A549 (cell line): Measurements from ENCODE around the gene SSU72. TPM values are rescaled to one million over a fixed set of nuclear protein-coding genes. Genes with fewer than 3 reads are reported as not detected.

Source experiments
- CHD2 ChIP-seq: fragments of 150-350 bp; IDR thresholded peaks from 2 replicates; pipeline ENCODE4 v1.6.1; 2014; ENCODE audit warnings: low read length; ENCODE audit not compliant: partially characterized antibody
- CHD4 ChIP-seq: fragments of 200-600 bp; sonication (generic); IDR thresholded peaks from 2 replicates; pipeline ENCODE4 v1.6.1; 2016; ENCODE audit warnings: antibody characterized with exemption, mild to moderate bottlenecking, borderline replicate concordance
- HEYL ChIP-seq: fragments of 250-450 bp; sonication (Bioruptor Pico); IDR thresholded peaks from 2 replicates; pipeline ENCODE4 v1.8.0; 2021; ENCODE audit warnings: mild to moderate bottlenecking, moderate library complexity
- HOXA7 ChIP-seq: fragments of 250-450 bp; sonication (Bioruptor Pico); IDR thresholded peaks from 2 replicates; pipeline ENCODE4 v1.5.0; 2020; ENCODE audit warnings: mild to moderate bottlenecking, moderate library complexity
- HOXB5 ChIP-seq: fragments of 250-450 bp; sonication (Bioruptor Pico); IDR thresholded peaks from 2 replicates; pipeline ENCODE4 v1.5.0; 2020; ENCODE audit warnings: mild to moderate bottlenecking, moderate library complexity
- JUNB ChIP-seq: fragments of >200 bp; sonication (Bioruptor Twin); formaldehyde crosslinking; IDR thresholded peaks from 2 replicates; pipeline ENCODE4 v1.6.1; 2016
- KDM1A ChIP-seq: fragments of 200-600 bp; sonication (generic); IDR thresholded peaks from 2 replicates; pipeline ENCODE4 v1.6.1; 2016; ENCODE audit warnings: low read depth, mild to moderate bottlenecking
- POLR2AphosphoS2 ChIP-seq: conservative IDR thresholded peaks from 2 replicates; pipeline ENCODE4 v1.6.1; 2012; ENCODE audit warnings: low read length, improper control_type of control experiment, inconsistent platforms
- RAD21 ChIP-seq, 2 experiments: fragments of >200 bp in 1 of 2; sonication (Bioruptor Twin) in 1 of 2; formaldehyde crosslinking in 1 of 2; IDR thresholded peaks in 1 of 2; conservative IDR thresholded peaks in 1 of 2; 2 replicates in 1 of 2; 3 replicates in 1 of 2; pipeline ENCODE4 v1.6.1; 2012 to 2018; ENCODE audit warnings: inconsistent platforms in 1 of 2
- RCOR1 ChIP-seq: fragments of 150-350 bp; IDR thresholded peaks from 2 replicates; pipeline ENCODE4 v1.6.1; 2014; ENCODE audit warnings: antibody characterized with exemption, low read length, low read depth
- RNF2 ChIP-seq: fragments of 200-600 bp; sonication (generic); IDR thresholded peaks from 2 replicates; pipeline ENCODE4 v1.6.1; 2016; ENCODE audit warnings: low read depth, mild to moderate bottlenecking, antibody characterized with exemption, moderate library complexity, borderline replicate concordance
- TFCP2L1 ChIP-seq: fragments of 250-450 bp; sonication (Bioruptor Pico); IDR thresholded peaks from 2 replicates; pipeline ENCODE4 v1.5.0; 2021; ENCODE audit warnings: mild to moderate bottlenecking
- ZNF302 ChIP-seq: fragments of 250-450 bp; sonication (Bioruptor Pico); IDR thresholded peaks from 2 replicates; pipeline ENCODE4 v1.9.0; 2021; ENCODE audit warnings: inconsistent platforms, mild to moderate bottlenecking, moderate library complexity
- polyA plus RNA-seq, 4 experiments: library from polyadenylated mRNA; depleted of rRNA in 3 of 4; stranded (reverse); fragments of >200 nt; fragmentation: RNase III in 1 of 4; extraction: RNeasy Plus Mini Kit Qiagen cat#74134 plus additional on column Dnase treatment in 1 of 4; gene quantifications; 2 replicates in 3 of 4; 3 replicates in 1 of 4; pipeline ENCODE4 v1.2.3, GENCODE V29; 2011 to 2017
- TF ChIP-seq, protein P1 (sequence below): fragments of 250-450 bp; sonication (Bioruptor Pico); IDR thresholded peaks from 2 replicates; pipeline ENCODE4 v1.5.0; 2021; ENCODE audit warnings: mild to moderate bottlenecking, moderate library complexity, borderline replicate concordance
- TF ChIP-seq, protein P2 (sequence below): fragments of 150-350 bp; IDR thresholded peaks from 2 replicates; pipeline ENCODE4 v1.6.1; 2014; ENCODE audit warnings: low read depth, mild to moderate bottlenecking, low read length
- TF ChIP-seq, protein P3 (sequence below): fragments of >200 bp; sonication (Bioruptor Twin); formaldehyde crosslinking; IDR thresholded peaks from 2 replicates; pipeline ENCODE4 v1.6.1; 2016
- TF ChIP-seq, protein P4 (sequence below): IDR thresholded peaks from 2 replicates; pipeline ENCODE4 v1.6.1; 2012
- TF ChIP-seq, protein P5 (sequence below): fragments of >200 bp; sonication (Bioruptor Twin); formaldehyde crosslinking; IDR thresholded peaks from 3 replicates; pipeline ENCODE4 v1.5.1; 2016
- TF ChIP-seq, protein P6 (sequence below): fragments of 200-600 bp; sonication (generic); IDR thresholded peaks from 2 replicates; pipeline ENCODE4 v1.6.1; 2016; ENCODE audit warnings: antibody characterized with exemption, mild to moderate bottlenecking, moderate library complexity

Gene SSU72
- polyA plus RNA-seq, 2 of the 4 experiments (the other 2 are of a cell fraction): 75.3 to 101 TPM

DNA sequence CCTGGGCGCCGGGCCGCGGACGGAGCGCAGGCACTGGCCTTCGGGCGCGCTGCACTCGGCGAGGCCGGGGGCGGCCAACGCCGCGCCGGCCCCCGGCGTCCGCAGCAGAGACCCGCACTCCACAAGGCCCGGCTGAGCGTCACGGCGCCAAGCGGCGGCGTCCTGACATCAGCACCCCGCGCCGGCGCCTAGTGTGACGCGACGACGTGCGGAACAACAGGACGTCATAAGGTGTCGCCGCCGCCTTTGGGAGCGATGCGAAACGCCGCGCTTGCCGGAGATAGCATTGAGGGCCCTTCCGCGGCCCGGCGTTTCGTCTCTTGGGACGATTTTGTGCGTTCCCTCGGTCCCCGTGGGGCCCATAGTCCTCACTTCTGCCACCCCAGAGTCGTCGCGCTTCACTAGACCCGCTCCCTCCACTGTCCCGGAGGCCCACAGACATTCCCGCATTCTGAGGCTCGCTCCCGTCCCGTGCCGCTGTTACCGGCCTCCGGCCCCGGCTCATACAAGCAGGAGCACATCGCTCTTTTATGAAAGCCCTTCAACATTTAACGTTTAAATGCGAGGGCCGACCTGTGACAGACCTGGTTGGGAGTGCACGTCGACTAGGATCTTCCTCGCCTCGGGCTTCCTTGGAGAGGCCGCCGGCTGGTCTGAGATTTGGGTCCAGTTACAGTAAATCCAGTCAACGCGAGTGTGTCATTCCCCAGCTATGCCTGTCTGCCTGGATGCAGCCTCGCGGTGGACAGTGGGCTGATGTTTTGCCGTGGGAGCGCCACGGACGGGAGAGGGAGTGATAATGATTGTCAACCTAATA, at the start of gene SSU72 (continued):
- TF ChIP-seq, protein P1, sequence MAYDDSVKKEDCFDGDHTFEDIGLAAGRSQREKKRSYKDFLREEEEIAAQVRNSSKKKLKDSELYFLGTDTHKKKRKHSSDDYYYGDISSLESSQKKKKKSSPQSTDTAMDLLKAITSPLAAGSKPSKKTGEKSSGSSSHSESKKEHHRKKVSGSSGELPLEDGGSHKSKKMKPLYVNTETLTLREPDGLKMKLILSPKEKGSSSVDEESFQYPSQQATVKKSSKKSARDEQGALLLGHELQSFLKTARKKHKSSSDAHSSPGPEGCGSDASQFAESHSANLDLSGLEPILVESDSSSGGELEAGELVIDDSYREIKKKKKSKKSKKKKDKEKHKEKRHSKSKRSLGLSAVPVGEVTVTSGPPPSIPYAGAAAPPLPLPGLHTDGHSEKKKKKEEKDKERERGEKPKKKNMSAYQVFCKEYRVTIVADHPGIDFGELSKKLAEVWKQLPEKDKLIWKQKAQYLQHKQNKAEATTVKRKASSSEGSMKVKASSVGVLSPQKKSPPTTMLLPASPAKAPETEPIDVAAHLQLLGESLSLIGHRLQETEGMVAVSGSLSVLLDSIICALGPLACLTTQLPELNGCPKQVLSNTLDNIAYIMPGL (CRISPR knock-in tag): no peak
- no peak for TF ChIP-seq HOXA7
- no peak for TF ChIP-seq TFCP2L1
- TF ChIP-seq, protein P2, sequence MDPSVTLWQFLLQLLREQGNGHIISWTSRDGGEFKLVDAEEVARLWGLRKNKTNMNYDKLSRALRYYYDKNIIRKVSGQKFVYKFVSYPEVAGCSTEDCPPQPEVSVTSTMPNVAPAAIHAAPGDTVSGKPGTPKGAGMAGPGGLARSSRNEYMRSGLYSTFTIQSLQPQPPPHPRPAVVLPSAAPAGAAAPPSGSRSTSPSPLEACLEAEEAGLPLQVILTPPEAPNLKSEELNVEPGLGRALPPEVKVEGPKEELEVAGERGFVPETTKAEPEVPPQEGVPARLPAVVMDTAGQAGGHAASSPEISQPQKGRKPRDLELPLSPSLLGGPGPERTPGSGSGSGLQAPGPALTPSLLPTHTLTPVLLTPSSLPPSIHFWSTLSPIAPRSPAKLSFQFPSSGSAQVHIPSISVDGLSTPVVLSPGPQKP: no peak
- TF ChIP-seq POLR2AphosphoS2: no peak
- no peak for TF ChIP-seq RCOR1
- TF ChIP-seq, protein P3, sequence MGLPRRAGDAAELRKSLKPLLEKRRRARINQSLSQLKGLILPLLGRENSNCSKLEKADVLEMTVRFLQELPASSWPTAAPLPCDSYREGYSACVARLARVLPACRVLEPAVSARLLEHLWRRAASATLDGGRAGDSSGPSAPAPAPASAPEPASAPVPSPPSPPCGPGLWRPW: no peak
- no peak for TF ChIP-seq HOXB5 (CRISPR knock-in tag)
- TF ChIP-seq RNF2: no peak
- TF ChIP-seq CHD4: no peak
- TF ChIP-seq, protein P4, sequence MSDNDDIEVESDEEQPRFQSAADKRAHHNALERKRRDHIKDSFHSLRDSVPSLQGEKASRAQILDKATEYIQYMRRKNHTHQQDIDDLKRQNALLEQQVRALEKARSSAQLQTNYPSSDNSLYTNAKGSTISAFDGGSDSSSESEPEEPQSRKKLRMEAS: peak; percentile 22; the same call in 1 of the 2 replicates
- no peak for TF ChIP-seq RAD21 (conservative IDR thresholded peaks at IDR 0.05 in 1 of 2, IDR thresholded peaks at IDR 0.05 in 1 of 2)
- TF ChIP-seq ZNF302 (CRISPR knock-in tag): no peak
- no peak for TF ChIP-seq HEYL (CRISPR knock-in tag)
- TF ChIP-seq, protein P5, sequence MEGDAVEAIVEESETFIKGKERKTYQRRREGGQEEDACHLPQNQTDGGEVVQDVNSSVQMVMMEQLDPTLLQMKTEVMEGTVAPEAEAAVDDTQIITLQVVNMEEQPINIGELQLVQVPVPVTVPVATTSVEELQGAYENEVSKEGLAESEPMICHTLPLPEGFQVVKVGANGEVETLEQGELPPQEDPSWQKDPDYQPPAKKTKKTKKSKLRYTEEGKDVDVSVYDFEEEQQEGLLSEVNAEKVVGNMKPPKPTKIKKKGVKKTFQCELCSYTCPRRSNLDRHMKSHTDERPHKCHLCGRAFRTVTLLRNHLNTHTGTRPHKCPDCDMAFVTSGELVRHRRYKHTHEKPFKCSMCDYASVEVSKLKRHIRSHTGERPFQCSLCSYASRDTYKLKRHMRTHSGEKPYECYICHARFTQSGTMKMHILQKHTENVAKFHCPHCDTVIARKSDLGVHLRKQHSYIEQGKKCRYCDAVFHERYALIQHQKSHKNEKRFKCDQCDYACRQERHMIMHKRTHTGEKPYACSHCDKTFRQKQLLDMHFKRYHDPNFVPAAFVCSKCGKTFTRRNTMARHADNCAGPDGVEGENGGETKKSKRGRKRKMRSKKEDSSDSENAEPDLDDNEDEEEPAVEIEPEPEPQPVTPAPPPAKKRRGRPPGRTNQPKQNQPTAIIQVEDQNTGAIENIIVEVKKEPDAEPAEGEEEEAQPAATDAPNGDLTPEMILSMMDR: no peak
- no peak for TF ChIP-seq CHD2
- TF ChIP-seq KDM1A: no peak
- TF ChIP-seq JUNB: no peak
- TF ChIP-seq, protein P6, sequence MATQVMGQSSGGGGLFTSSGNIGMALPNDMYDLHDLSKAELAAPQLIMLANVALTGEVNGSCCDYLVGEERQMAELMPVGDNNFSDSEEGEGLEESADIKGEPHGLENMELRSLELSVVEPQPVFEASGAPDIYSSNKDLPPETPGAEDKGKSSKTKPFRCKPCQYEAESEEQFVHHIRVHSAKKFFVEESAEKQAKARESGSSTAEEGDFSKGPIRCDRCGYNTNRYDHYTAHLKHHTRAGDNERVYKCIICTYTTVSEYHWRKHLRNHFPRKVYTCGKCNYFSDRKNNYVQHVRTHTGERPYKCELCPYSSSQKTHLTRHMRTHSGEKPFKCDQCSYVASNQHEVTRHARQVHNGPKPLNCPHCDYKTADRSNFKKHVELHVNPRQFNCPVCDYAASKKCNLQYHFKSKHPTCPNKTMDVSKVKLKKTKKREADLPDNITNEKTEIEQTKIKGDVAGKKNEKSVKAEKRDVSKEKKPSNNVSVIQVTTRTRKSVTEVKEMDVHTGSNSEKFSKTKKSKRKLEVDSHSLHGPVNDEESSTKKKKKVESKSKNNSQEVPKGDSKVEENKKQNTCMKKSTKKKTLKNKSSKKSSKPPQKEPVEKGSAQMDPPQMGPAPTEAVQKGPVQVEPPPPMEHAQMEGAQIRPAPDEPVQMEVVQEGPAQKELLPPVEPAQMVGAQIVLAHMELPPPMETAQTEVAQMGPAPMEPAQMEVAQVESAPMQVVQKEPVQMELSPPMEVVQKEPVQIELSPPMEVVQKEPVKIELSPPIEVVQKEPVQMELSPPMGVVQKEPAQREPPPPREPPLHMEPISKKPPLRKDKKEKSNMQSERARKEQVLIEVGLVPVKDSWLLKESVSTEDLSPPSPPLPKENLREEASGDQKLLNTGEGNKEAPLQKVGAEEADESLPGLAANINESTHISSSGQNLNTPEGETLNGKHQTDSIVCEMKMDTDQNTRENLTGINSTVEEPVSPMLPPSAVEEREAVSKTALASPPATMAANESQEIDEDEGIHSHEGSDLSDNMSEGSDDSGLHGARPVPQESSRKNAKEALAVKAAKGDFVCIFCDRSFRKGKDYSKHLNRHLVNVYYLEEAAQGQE: no peak
